Frontal cortex (tissue), 4 donors: Measurements from ENCODE around the gene C2CD4C. TPM values are rescaled to one million over a fixed set of nuclear protein-coding genes. Genes with fewer than 3 reads are reported as not detected.
"Not testable (repeated sequence)": the region's sequence is repeated elsewhere in the genome, so short reads cannot be mapped to it uniquely, and the experiment has no call there.

ENCODE experiments used
- DNase-seq, 2 donors: peaks; one replicate each; pipeline ENCODE4 v3.0.0; 2012; ENCODE audit warnings: low spot score in 2 of 2
- FAIRE-seq: peaks from 2 replicates; lab custom pipeline; 2012; peaks lifted over from hg19 to GRCh38; lab: Jason Lieb, UNC
- small RNA-seq: library from RNA; depleted of rRNA; stranded (forward); fragments of <200 nt; gene quantifications from one replicate; pipeline ENCODE3, GENCODE V24; 2014
- total RNA-seq: library from RNA; depleted of rRNA; stranded (reverse); fragments of >200 nt; gene quantifications from one replicate; pipeline ENCODE4 v1.2.3, GENCODE V29; 2014
- donor health status: control.
- donor health status: control.
- donor health status: control.

C2CD4C gene
- total RNA-seq, 1 donor from 2014 or later: 20.8 TPM

GRCh38 chr19:371501-372168 is 37.3 kb downstream of the C2CD4C start:
- DNase-seq (no peak), FAIRE-seq (no peak)

GRCh38 chr19:370641-371330 is 38.2 kb downstream of the C2CD4C start:
- no peak for DNase-seq
- FAIRE-seq: no peak

GRCh38 chr19:369876-370275 is 39.1 kb downstream of the C2CD4C start:
- DNase-seq: no peak

GRCh38 chr19:369256-369655 is 39.7 kb downstream of the C2CD4C start:
- DNase-seq: no peak
- no peak for FAIRE-seq

More at GRCh38 chr19:369876-370275, 39.1 kb downstream of the C2CD4C start:
- FAIRE-seq: no peak

GRCh38 chr19:368630-369024 is 40.3 kb downstream of the C2CD4C start:
- FAIRE-seq (no peak), DNase-seq (no peak)

GRCh38 chr19:367963-368629 is 40.9 kb downstream of the C2CD4C start:
- no peak for FAIRE-seq

GRCh38 chr19:367561-367960 is 41.4 kb downstream of the C2CD4C start:
- FAIRE-seq: no peak
- no peak for DNase-seq

More at GRCh38 chr19:367963-368629, 40.9 kb downstream of the C2CD4C start:
- no peak for DNase-seq

- FAIRE-seq (no peak), DNase-seq (no peak)
Observed at GRCh38 chr19:366951-367350, 42.0 kb downstream of the C2CD4C start.

- DNase-seq (no peak), FAIRE-seq (no peak)
Observed at GRCh38 chr19:366205-366783, 42.7 kb downstream of the C2CD4C start.

GRCh38 chr19:364496-365287 is 44.3 kb downstream of the C2CD4C start:
- DNase-seq (no peak), FAIRE-seq (no peak)

GRCh38 chr19:362683-363082 is 46.3 kb downstream of the C2CD4C start:
- no peak for FAIRE-seq
- no peak for DNase-seq

GRCh38 chr19:362154-362553 is 46.8 kb downstream of the C2CD4C start:
- no peak for FAIRE-seq
- DNase-seq: no peak

- DNase-seq: no peak
Observed at GRCh38 chr19:359653-359925, 49.4 kb downstream of the C2CD4C start.

GRCh38 chr19:355536-355935 is 53.4 kb downstream of the C2CD4C start:
- not testable (repeated sequence) for DNase-seq, FAIRE-seq

More at GRCh38 chr19:359653-359925, 49.4 kb downstream of the C2CD4C start:
- FAIRE-seq: no peak

Small RNAs within 50 kb of the gene (small RNA-seq; reads per million reads assigned to genes)
- not detected for gene RNA5SP462

Other genes with a start within 250 kb of the C2CD4C start
- 2.4 TPM for gene PLPP2, start 117.7 kb downstream of the C2CD4C start, total RNA-seq
- gene MIER2, start 64.4 kb downstream of the C2CD4C start, total RNA-seq: 3.7 TPM
- gene SHC2, start 51.9 kb upstream of the C2CD4C start, total RNA-seq: 9.8 TPM
- 1.2 TPM for gene MADCAM1, start 87.3 kb upstream of the C2CD4C start, total RNA-seq
- gene TPGS1, start 98.3 kb upstream of the C2CD4C start, total RNA-seq: 26.1 TPM
- gene CDC34, start 122.6 kb upstream of the C2CD4C start, total RNA-seq: 55.4 TPM
- 0.41 TPM for gene GZMM, start 134.9 kb upstream of the C2CD4C start, total RNA-seq
- 114 TPM for gene BSG, start 163.4 kb upstream of the C2CD4C start, total RNA-seq
- 6.1 TPM for gene HCN2, start 180.7 kb upstream of the C2CD4C start, total RNA-seq
- 15.9 TPM for gene POLRMT, start 224.4 kb upstream of the C2CD4C start, total RNA-seq
- gene FGF22, start 230.7 kb upstream of the C2CD4C start, total RNA-seq: under 0.01 TPM